ENCODE results near the gene DCDC2B. TPM values are rescaled to one million over a fixed set of nuclear protein-coding genes. Genes with fewer than 3 reads are reported as not detected.

The DCDC2B gene
- total RNA-seq, 2 experiments from 2014 or later, result 0.14 TPM; not detected in 1

DNA sequence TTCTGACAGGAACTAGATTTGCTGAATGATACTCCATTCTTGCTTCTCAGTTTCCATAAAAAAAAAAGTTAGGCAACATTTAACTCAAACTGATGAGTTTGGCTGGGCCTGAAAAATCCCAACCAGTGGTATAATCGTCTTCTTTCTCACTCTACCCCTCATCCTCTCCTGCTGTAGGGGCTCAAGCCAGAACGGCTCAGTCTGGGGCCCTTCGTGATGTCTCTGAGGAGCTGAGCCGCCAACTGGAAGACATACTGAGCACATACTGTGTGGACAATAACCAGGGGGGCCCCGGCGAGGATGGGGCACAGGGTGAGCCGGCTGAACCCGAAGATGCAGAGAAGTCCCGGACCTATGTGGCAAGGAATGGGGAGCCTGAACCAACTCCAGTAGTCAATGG, 27.8 kb upstream of the DCDC2B start:
- ATAC-seq (ENCODE audit: poor library complexity), result no peak
- intact Hi-C loops (cut with DNase I, micrococcal nuclease), result loop anchor here in 1 of 2 experiments (2.0 kb wide), 2 partner anchors 20 to 40 kb away; partner anchors contain the start of gene CCDC28B
- POLR2A ChIA-PET, result interaction anchor here (0.8 to 4.0 kb wide), 6 partner anchors 11 to 108 kb away, joined by 3 to 41 read pairs (median 13); partner anchors contain the start of genes CCDC28B, IQCC, LCK and TMEM39B

DNA sequence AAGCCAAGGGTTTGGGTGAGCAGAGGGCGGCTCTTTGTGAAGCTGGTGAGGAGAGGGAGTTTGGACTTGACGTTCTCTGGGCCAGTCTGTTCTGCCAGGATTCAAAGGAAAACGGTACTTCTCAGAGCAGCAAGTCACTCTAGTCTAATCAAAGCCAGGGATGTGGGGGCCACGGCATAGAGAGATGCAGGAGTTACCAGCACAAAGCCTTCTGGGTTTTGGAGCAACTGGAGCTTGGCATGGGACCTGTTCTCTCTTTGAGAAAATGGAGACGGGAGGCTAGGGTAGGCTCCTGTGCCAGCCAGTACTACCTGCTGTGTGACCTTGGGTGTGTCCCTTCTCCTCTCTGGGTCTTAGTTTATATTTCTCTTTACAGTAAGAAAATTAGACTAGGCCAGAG, 27.3 kb upstream of the DCDC2B start:
- no peak overlapping the region for H3K4me3 ChIP-seq (ENCODE audit: low read length)
- H3K36me3 ChIP-seq (ENCODE audit: insufficient read depth, low read length), result peaks cover 24% of the 10 kb centered on the region
- no peak for DNase-seq
- H3K27me3 ChIP-seq (ENCODE audit: control insufficient read depth in 1 of 2, insufficient read depth in 2 of 2, low read length in 2 of 2), result no peaks in the 10 kb centered on the region
- CTCF ChIA-PET, result interaction anchor here (0.7 to 1.8 kb wide), 2 partner anchors 34 to 69 kb away, joined by 4 to 6 read pairs; no protein-coding TSS in a partner anchor
- intact Hi-C loops (cut with DNase I, micrococcal nuclease), result loop anchor here in 1 of 2 experiments (2.0 kb wide), 2 partner anchors 19 to 39 kb away; partner anchors contain the start of gene CCDC28B
- peak overlapping the region; percentile 48 for H3K4me3 Mint-ChIP-seq
- peaks cover 60% of the 10 kb centered on the region for H3K36me3 Mint-ChIP-seq (ENCODE audit: low read depth)
- peaks cover 62% of the 10 kb centered on the region for H3K4me1 Mint-ChIP-seq (ENCODE audit: low read depth)
- H3K9me3 ChIP-seq (ENCODE audit: control insufficient read depth in 1 of 2, insufficient read depth in 1 of 2, low read length in 2 of 2), result no peaks in the 10 kb centered on the region
- ATAC-seq (ENCODE audit: poor library complexity), result no peak
- H3K27ac ChIP-seq (ENCODE audit: low read depth in 1 of 2, low read length in 2 of 2), result peak overlapping the region in 1 of 2 donors; percentile 11
- peaks cover 46% of the 10 kb centered on the region for H3K4me1 ChIP-seq (ENCODE audit: insufficient read depth, low read length)
- no peak for TF ChIP-seq CTCF (IDR thresholded peaks at IDR 0.05)
- POLR2A ChIA-PET, result interaction anchor here (0.6 to 4.0 kb wide), 6 partner anchors 11 to 770 kb away, joined by 3 to 41 read pairs (median 8); partner anchors contain the start of genes CCDC28B and TMEM39B
- H3K9me3 Mint-ChIP-seq, result no peaks in the 10 kb centered on the region
- peak overlapping the region; percentile 93 for H3K27ac Mint-ChIP-seq
- no peaks in the 10 kb centered on the region for H3K27me3 Mint-ChIP-seq

More for the DNA sequence above, 27.8 kb upstream of the DCDC2B start:
- CTCF ChIA-PET, result interaction anchor here (1.8 kb wide), 1 partner anchor 35 kb away, joined by 6 read pairs; no protein-coding TSS in a partner anchor
- Histone ChIP-seq H3K36me3 (ENCODE audit: insufficient read depth, low read length) (peaks cover 19% of the 10 kb centered on the region), H3K9me3 (ENCODE audit: control insufficient read depth in 1 of 2, insufficient read depth in 1 of 2, low read length in 2 of 2) (no peaks in the 10 kb centered on the region), H3K27ac (ENCODE audit: low read depth in 1 of 2, low read length in 2 of 2) (peak overlapping the region in 1 of 2 donors; percentile 11), H3K4me1 (ENCODE audit: insufficient read depth, low read length) (peaks cover 46% of the 10 kb centered on the region), H3K4me3 (ENCODE audit: low read length) (no peak overlapping the region), H3K27me3 (ENCODE audit: control insufficient read depth in 1 of 2, insufficient read depth in 2 of 2, low read length in 2 of 2) (no peaks in the 10 kb centered on the region)
- peak overlapping the region; percentile 93 for H3K27ac Mint-ChIP-seq
- no peaks in the 10 kb centered on the region for H3K27me3 Mint-ChIP-seq
- no peaks in the 10 kb centered on the region for H3K9me3 Mint-ChIP-seq
- DNase-seq, result no peak
- H3K4me3 Mint-ChIP-seq, result peak overlapping the region; percentile 86
- no peak for TF ChIP-seq CTCF (IDR thresholded peaks at IDR 0.05)
- H3K36me3 Mint-ChIP-seq (ENCODE audit: low read depth), result peaks cover 55% of the 10 kb centered on the region
- peaks cover 57% of the 10 kb centered on the region for H3K4me1 Mint-ChIP-seq (ENCODE audit: low read depth)

DNA sequence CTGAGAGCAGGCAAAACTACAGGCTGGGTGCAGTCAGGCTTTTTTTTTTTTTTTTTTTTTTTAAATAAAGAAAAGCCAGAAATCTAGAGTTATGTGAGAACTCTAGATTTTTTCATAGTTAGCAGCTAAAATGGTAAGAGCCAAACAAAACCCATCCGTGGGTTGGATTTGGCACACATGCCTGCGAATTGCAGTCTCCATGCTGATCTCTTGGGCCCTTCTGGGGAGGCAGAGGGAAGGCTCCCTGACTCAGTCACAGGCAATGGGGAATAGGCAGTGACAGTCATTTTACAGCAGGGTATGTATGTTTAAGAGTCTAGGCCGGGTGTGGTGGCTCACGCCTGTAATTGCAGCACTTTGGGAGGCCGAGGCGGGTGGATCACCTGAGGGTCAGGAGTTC, 26.8 kb upstream of the DCDC2B start:
- Mint-ChIP-seq H3K27me3 (no peaks in the 10 kb centered on the region), H3K36me3 (ENCODE audit: low read depth) (peaks cover 64% of the 10 kb centered on the region), H3K4me1 (ENCODE audit: low read depth) (peaks cover 64% of the 10 kb centered on the region), H3K4me3 (no peak overlapping the region), H3K9me3 (no peaks in the 10 kb centered on the region), H3K27ac (peak overlapping the region; percentile 93)
- H3K27ac ChIP-seq (ENCODE audit: low read depth in 1 of 2, low read length in 2 of 2), result no peak overlapping the region
- H3K4me1 ChIP-seq (ENCODE audit: insufficient read depth, low read length), result peaks cover 46% of the 10 kb centered on the region
- H3K27me3 ChIP-seq (ENCODE audit: control insufficient read depth in 1 of 2, insufficient read depth in 2 of 2, low read length in 2 of 2), result no peaks in the 10 kb centered on the region
- intact Hi-C loops (cut with DNase I, micrococcal nuclease), result no loop called here
- DNase-seq (no peak), ATAC-seq (ENCODE audit: poor library complexity) (no peak)
- CTCF ChIA-PET, result interaction anchor here (0.7 kb wide), 1 partner anchor 69 kb away, joined by 4 read pairs; no protein-coding TSS in a partner anchor
- POLR2A ChIA-PET, result interaction anchor here (0.6 to 4.0 kb wide), 6 partner anchors 10 to 769 kb away, joined by 3 to 41 read pairs (median 3); partner anchors contain the start of gene CCDC28B
- H3K4me3 ChIP-seq (ENCODE audit: low read length), result no peak overlapping the region
- H3K36me3 ChIP-seq (ENCODE audit: insufficient read depth, low read length), result peaks cover 28% of the 10 kb centered on the region
- H3K9me3 ChIP-seq (ENCODE audit: control insufficient read depth in 1 of 2, insufficient read depth in 1 of 2, low read length in 2 of 2), result no peaks in the 10 kb centered on the region
- TF ChIP-seq CTCF (IDR thresholded peaks at IDR 0.05), result no peak

All from CD4-positive, alpha-beta T cell (primary cell).